22Rv1 (cell line): ENCODE data around the gene AUTS2.

ENCODE experiments used
- CTCF ChIP-seq: fragments of 450-650 bp; IDR thresholded peaks from 2 replicates; pipeline ENCODE4 v1.5.1; 2017; ENCODE audit warnings: mild to moderate bottlenecking
- ZFX ChIP-seq: fragments of 450-650 bp; IDR thresholded peaks from 2 replicates; pipeline ENCODE4 v1.6.1; 2017; ENCODE audit warnings: antibody characterized with exemption, borderline replicate concordance

GRCh38 chr7:70171369-70171920 lies 573.2 kb downstream of the AUTS2 start:
- TF ChIP-seq CTCF = no peak
- no peak for TF ChIP-seq ZFX
